Neural cell (in vitro differentiated cells): ENCODE data around the gene ZNF580. TPM values are rescaled to one million over a fixed set of nuclear protein-coding genes. Genes with fewer than 3 reads are reported as not detected.

ENCODE experiments used
- H2AFZ ChIP-seq: fragments of 200-600, 300-800 bp; sonication (generic), shearing (Covaris generic); 2 replicates; pipeline ENCODE4 v1.6.0; 2014; ENCODE audit warnings: low read depth, mild to moderate bottlenecking, antibody characterized with exemption, low read length, moderate library complexity
- H3F3A ChIP-seq: fragments of 200-600 bp; shearing (Covaris generic); 2 replicates; pipeline ENCODE4 v1.6.1; 2016; ENCODE audit warnings: mild to moderate bottlenecking, moderate library complexity, mixed read lengths, antibody characterized with exemption, low read length; ENCODE audit not compliant: insufficient read depth, poor library complexity, severe bottlenecking
- H3K27ac ChIP-seq: fragments of 200-600, 300-800 bp; sonication (generic), shearing (Covaris generic); 2 replicates; pipeline ENCODE4 v1.5.1; 2014; ENCODE audit warnings: mild to moderate bottlenecking, low read length, moderate library complexity
- H3K27me3 ChIP-seq: fragments of 300-800, 200-600 bp; sonication (generic), shearing (Covaris generic); 2 replicates; pipeline ENCODE4 v1.6.0; 2014; ENCODE audit warnings: mild to moderate bottlenecking, low read depth, low read length, moderate library complexity; ENCODE audit not compliant: insufficient read depth
- H3K36me3 ChIP-seq: fragments of 300-800, 200-600 bp; sonication (generic), shearing (Covaris generic); 2 replicates; pipeline ENCODE4 v1.5.1; 2014; ENCODE audit warnings: mild to moderate bottlenecking, antibody characterized with exemption, low read length, moderate library complexity; ENCODE audit not compliant: insufficient read depth
- H3K4me2 ChIP-seq: fragments of 300-800, 200-600 bp; sonication (generic), shearing (Covaris generic); 2 replicates; pipeline ENCODE4 v1.6.0; 2014; ENCODE audit warnings: mild to moderate bottlenecking, low read length
- H3K4me3 ChIP-seq: fragments of 300-800, 200-600 bp; sonication (generic), shearing (Covaris generic); 2 replicates; pipeline ENCODE4 v1.5.1; 2014; ENCODE audit warnings: mild to moderate bottlenecking, low read length, moderate library complexity
- H3K79me2 ChIP-seq: fragments of 200-600 bp; shearing (Covaris generic); replicated peaks from 2 replicates; pipeline ENCODE4 v1.6.0; 2014; ENCODE audit warnings: mild to moderate bottlenecking, low read length, moderate library complexity; ENCODE audit not compliant: insufficient read depth
- H3K9ac ChIP-seq: fragments of 300-800, 200-600 bp; sonication (generic), shearing (Covaris generic); 2 replicates; pipeline ENCODE4 v1.6.1; 2016; ENCODE audit warnings: mild to moderate bottlenecking, low read length, mixed read lengths
- H3K9me2 ChIP-seq: fragments of 200-600 bp; shearing (Covaris generic); 2 replicates; pipeline ENCODE4 v1.6.1; 2016; ENCODE audit warnings: mild to moderate bottlenecking, low read length, mixed read lengths; ENCODE audit not compliant: insufficient read depth
- H3K9me3 ChIP-seq: fragments of 200-600, 300-800 bp; sonication (generic), shearing (Covaris generic); 2 replicates; pipeline ENCODE4 v1.6.1; 2016; ENCODE audit warnings: mild to moderate bottlenecking, mixed run types, low read length, moderate library complexity, mixed read lengths
- H4K20me1 ChIP-seq: fragments of 200-600 bp; shearing (Covaris generic); 2 replicates; pipeline ENCODE4 v1.6.1; 2016; ENCODE audit warnings: mild to moderate bottlenecking, mixed run types; ENCODE audit not compliant: insufficient read depth
- CTCF ChIP-seq: fragments of 450-650 bp; IDR thresholded peaks from 2 replicates; pipeline ENCODE4 v1.5.1; 2014; ENCODE audit warnings: antibody characterized with exemption, mild to moderate bottlenecking, moderate library complexity; ENCODE audit not compliant: poor library complexity, severe bottlenecking
- EP300 ChIP-seq: fragments of 450-650 bp; conservative IDR thresholded peaks from 2 replicates; pipeline ENCODE4 v1.6.1; 2014; ENCODE audit warnings: antibody characterized with exemption, mild to moderate bottlenecking, moderate library complexity; ENCODE audit not compliant: poor library complexity, severe bottlenecking
- EZH2 ChIP-seq: fragments of 200-600, 300-800 bp; shearing (Covaris generic), sonication (generic); IDR thresholded peaks from 2 replicates; pipeline ENCODE4 v1.6.1; 2014; ENCODE audit warnings: antibody characterized with exemption, low read length, borderline replicate concordance, mild to moderate bottlenecking; ENCODE audit not compliant: insufficient read depth, poor library complexity, severe bottlenecking
- MXI1 ChIP-seq: fragments of 450-650 bp; conservative IDR thresholded peaks from 2 replicates; pipeline ENCODE4 v1.6.1; 2014; ENCODE audit warnings: antibody characterized with exemption, mild to moderate bottlenecking; ENCODE audit not compliant: poor library complexity, severe bottlenecking
- POLR2AphosphoS5 ChIP-seq: IDR thresholded peaks from 2 replicates; pipeline ENCODE4 v1.6.1; 2012
- RAD21 ChIP-seq: fragments of 450-650 bp; conservative IDR thresholded peaks from 2 replicates; pipeline ENCODE4 v1.6.1; 2014; ENCODE audit warnings: antibody characterized with exemption, mild to moderate bottlenecking, moderate library complexity
- REST ChIP-seq: IDR thresholded peaks from 2 replicates; pipeline ENCODE4 v1.6.1; 2012; ENCODE audit warnings: borderline replicate concordance
- SMC3 ChIP-seq: fragments of 450-650 bp; conservative IDR thresholded peaks from 2 replicates; pipeline ENCODE4 v1.6.1; 2014; ENCODE audit warnings: antibody characterized with exemption, mild to moderate bottlenecking, moderate library complexity; ENCODE audit not compliant: poor library complexity
- polyA plus RNA-seq: library from polyadenylated mRNA; depleted of rRNA; stranded (reverse); fragments of >200 nt; gene quantifications from 2 replicates; pipeline ENCODE4 v1.2.3, GENCODE V29; 2014

Gene ZNF580
- polyA plus RNA-seq, 1 donor from 2014 or later: 11.7 TPM

GRCh38 chr19:55692681-55693081 lies 51.9 kb downstream of the ZNF580 start:
- H3K4me3 ChIP-seq: no peak overlapping the region

More at GRCh38 chr19:55692681-55693081, 51.9 kb downstream of the ZNF580 start:
- no peaks in the 10 kb centered on the region for H3K36me3 ChIP-seq
- TF ChIP-seq POLR2AphosphoS5 (no peak), CTCF (no peak), EZH2 (no peak), EP300 (no peak), MXI1 (no peak), RAD21 (no peak), REST (no peak), SMC3 (no peak)
- H3K9ac ChIP-seq: no peak overlapping the region
- H3K9me2 ChIP-seq: no peaks in the 10 kb centered on the region
- no peak overlapping the region for H3K4me2 ChIP-seq
- H4K20me1 ChIP-seq: no peaks in the 10 kb centered on the region
- no peaks in the 10 kb centered on the region for H3F3A ChIP-seq
- H3K79me2 ChIP-seq: no peaks in the 10 kb centered on the region
- no peaks in the 10 kb centered on the region for H3K27me3 ChIP-seq
- no peaks in the 10 kb centered on the region for H3K9me3 ChIP-seq
- no peak overlapping the region for H2AFZ ChIP-seq
- no peak overlapping the region for H3K27ac ChIP-seq

Other genes with a start within 250 kb of the ZNF580 start
- gene UBE2S, start 233.2 kb upstream of the ZNF580 start, polyA plus RNA-seq: 119 and 188 TPM in 2 replicates
- 4.5 and 7.1 TPM in 2 replicates for gene SHISA7, start 197.7 kb upstream of the ZNF580 start, polyA plus RNA-seq
- gene ISOC2, start 179.4 kb upstream of the ZNF580 start, polyA plus RNA-seq: 47.7 and 48.1 TPM in 2 replicates
- 0.19 and 3.0 TPM in 2 replicates for gene C19orf85, start 176.3 kb upstream of the ZNF580 start, polyA plus RNA-seq
- 0.37 and 0.68 TPM in 2 replicates for gene ZNF628, start 164.4 kb upstream of the ZNF580 start, polyA plus RNA-seq
- gene NAT14, start 155.8 kb upstream of the ZNF580 start, polyA plus RNA-seq: 129 and 145 TPM in 2 replicates
- 0.45 and 1.4 TPM in 2 replicates for gene SSC5D, start 152.6 kb upstream of the ZNF580 start, polyA plus RNA-seq
- not detected in 2 replicates for gene SBK2, start 103.9 kb upstream of the ZNF580 start, polyA plus RNA-seq
- not detected in 2 replicates for gene SBK3, start 95.5 kb upstream of the ZNF580 start, polyA plus RNA-seq
- gene ZNF579, start 60.2 kb upstream of the ZNF580 start, polyA plus RNA-seq: 7.4 and 10.8 TPM in 2 replicates
- 5.1 and 7.4 TPM in 2 replicates for gene FIZ1, start 41.5 kb upstream of the ZNF580 start, polyA plus RNA-seq
- 3.2 and 3.9 TPM in 2 replicates for gene ZNF524, start 40.7 kb upstream of the ZNF580 start, polyA plus RNA-seq
- 1.7 and 2.1 TPM in 2 replicates for gene ZNF865, start 35.4 kb upstream of the ZNF580 start, polyA plus RNA-seq
- gene ZNF784, start 16.4 kb upstream of the ZNF580 start, polyA plus RNA-seq: 10.3 and 10.7 TPM in 2 replicates
- 14.8 and 15.3 TPM in 2 replicates for gene ZNF581, start 2.6 kb downstream of the ZNF580 start, polyA plus RNA-seq
- 33.8 and 40.7 TPM in 2 replicates for gene CCDC106, start 7.2 kb downstream of the ZNF580 start, polyA plus RNA-seq
- 129 and 158 TPM in 2 replicates for gene U2AF2, start 14.0 kb downstream of the ZNF580 start, polyA plus RNA-seq
- gene EPN1, start 34.2 kb downstream of the ZNF580 start, polyA plus RNA-seq: 21.0 and 23.6 TPM in 2 replicates
- gene NLRP9, start 97.4 kb downstream of the ZNF580 start, polyA plus RNA-seq: not detected in 2 replicates
- gene RFPL4A, start 118.1 kb downstream of the ZNF580 start, polyA plus RNA-seq: not detected in 2 replicates
- gene RFPL4AL1, start 128.1 kb downstream of the ZNF580 start, polyA plus RNA-seq: not detected in 2 replicates
- gene NLRP11, start 191.0 kb downstream of the ZNF580 start, polyA plus RNA-seq: not detected in 2 replicates
- gene NLRP4, start 195.5 kb downstream of the ZNF580 start, polyA plus RNA-seq: not detected in 2 replicates